ENCODE data around the gene EXOC4.

Gene EXOC4

GRCh38 chr7:133829336-133829897, 576.5 kb downstream of the EXOC4 start:
- H3K4me3 ChIP-seq (replicated peaks; ENCODE audit: low read depth, low read length): no peak overlapping the region
- TF ChIP-seq CTCF (IDR thresholded peaks at IDR 0.05; ENCODE audit: insufficient read depth, low read length, poor library complexity, severe bottlenecking): no peak
- no peaks in the 10 kb centered on the region for H3K27me3 ChIP-seq (replicated peaks; ENCODE audit: control insufficient read depth, insufficient read depth, low read length)
- no peak for DNase-seq (ENCODE audit: extremely low read depth, insufficient read length)
- no peaks in the 10 kb centered on the region for H3K36me3 ChIP-seq (ENCODE audit: control insufficient read depth, insufficient read depth, low read length)

DNA sequence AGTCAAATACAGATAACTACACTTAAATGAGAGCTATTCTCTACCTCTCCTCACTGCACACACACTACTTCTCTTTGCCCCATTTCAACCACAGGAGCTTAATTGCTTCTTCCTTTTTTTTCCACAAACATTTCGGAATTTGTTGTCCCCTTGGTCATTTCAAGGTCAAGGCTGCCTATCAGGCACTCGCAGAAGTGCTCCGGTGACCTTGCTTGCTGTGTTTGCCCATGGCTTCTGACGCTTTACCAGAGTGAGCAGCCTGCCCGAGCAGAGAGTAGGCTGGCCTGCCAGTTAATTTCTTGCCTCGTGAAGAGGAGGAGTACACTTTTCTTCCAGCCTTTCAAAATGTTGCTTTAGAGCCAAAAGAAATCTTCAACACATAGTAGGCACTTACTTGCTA, 577.2 kb downstream of the EXOC4 start:
- Histone ChIP-seq H3K36me3 (ENCODE audit: control insufficient read depth, insufficient read depth, low read length) (no peaks in the 10 kb centered on the region), H3K27me3 (replicated peaks; ENCODE audit: control insufficient read depth, insufficient read depth, low read length) (no peaks in the 10 kb centered on the region), H3K4me3 (replicated peaks; ENCODE audit: low read depth, low read length) (no peak overlapping the region)
- DNase-seq (ENCODE audit: extremely low read depth, insufficient read length): no peak
- no peak for TF ChIP-seq CTCF (IDR thresholded peaks at IDR 0.05; ENCODE audit: insufficient read depth, low read length, poor library complexity, severe bottlenecking)

GRCh38 chr7:133836666-133837065, 583.8 kb downstream of the EXOC4 start:
- H3K27me3 ChIP-seq (replicated peaks; ENCODE audit: control insufficient read depth, insufficient read depth, low read length): no peaks in the 10 kb centered on the region
- no peak for TF ChIP-seq CTCF (IDR thresholded peaks at IDR 0.05; ENCODE audit: insufficient read depth, low read length, poor library complexity, severe bottlenecking)

GRCh38 chr7:133837224-133837623, 584.3 kb downstream of the EXOC4 start:
- no peak for DNase-seq (ENCODE audit: extremely low read depth, insufficient read length)
- Histone ChIP-seq H3K4me3 (replicated peaks; ENCODE audit: low read depth, low read length) (no peak overlapping the region), H3K27me3 (replicated peaks; ENCODE audit: control insufficient read depth, insufficient read depth, low read length) (no peaks in the 10 kb centered on the region), H3K36me3 (ENCODE audit: control insufficient read depth, insufficient read depth, low read length) (no peaks in the 10 kb centered on the region)
- no peak for TF ChIP-seq CTCF (IDR thresholded peaks at IDR 0.05; ENCODE audit: insufficient read depth, low read length, poor library complexity, severe bottlenecking)

More at GRCh38 chr7:133836666-133837065, 583.8 kb downstream of the EXOC4 start:
- DNase-seq (ENCODE audit: extremely low read depth, insufficient read length): no peak
- Histone ChIP-seq H3K36me3 (ENCODE audit: control insufficient read depth, insufficient read depth, low read length) (no peaks in the 10 kb centered on the region), H3K4me3 (replicated peaks; ENCODE audit: low read depth, low read length) (no peak overlapping the region)

DNA sequence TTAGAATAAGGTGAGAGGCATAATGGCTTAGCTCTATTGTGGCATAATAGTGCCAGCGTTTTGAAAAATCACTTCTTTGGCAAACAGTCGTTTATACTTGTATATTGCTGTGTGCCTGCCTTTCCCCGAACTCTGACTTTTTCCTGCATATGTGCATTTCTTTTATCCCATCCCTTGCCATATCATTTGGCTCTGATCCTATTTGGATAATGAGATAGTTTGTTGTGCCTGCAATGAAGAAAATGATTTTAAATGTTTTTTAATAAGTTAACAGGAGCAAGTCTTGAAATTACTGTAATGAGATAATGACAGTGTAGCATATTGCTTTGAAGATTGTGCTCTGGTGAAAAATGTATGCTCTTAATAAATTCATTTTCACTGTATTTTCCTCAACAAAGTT, 586.2 kb downstream of the EXOC4 start:
- no peak for DNase-seq (ENCODE audit: extremely low read depth, insufficient read length)
- no peaks in the 10 kb centered on the region for H3K36me3 ChIP-seq (ENCODE audit: control insufficient read depth, insufficient read depth, low read length)
- no peaks in the 10 kb centered on the region for H3K27me3 ChIP-seq (replicated peaks; ENCODE audit: control insufficient read depth, insufficient read depth, low read length)
- H3K4me3 ChIP-seq (replicated peaks; ENCODE audit: low read depth, low read length): no peak overlapping the region
- no peak for TF ChIP-seq CTCF (IDR thresholded peaks at IDR 0.05; ENCODE audit: insufficient read depth, low read length, poor library complexity, severe bottlenecking)

GRCh38 chr7:133843341-133843740, 590.5 kb downstream of the EXOC4 start:
- Histone ChIP-seq H3K4me3 (replicated peaks; ENCODE audit: low read depth, low read length) (no peak overlapping the region), H3K36me3 (ENCODE audit: control insufficient read depth, insufficient read depth, low read length) (no peaks in the 10 kb centered on the region), H3K27me3 (replicated peaks; ENCODE audit: control insufficient read depth, insufficient read depth, low read length) (no peaks in the 10 kb centered on the region)
- DNase-seq (ENCODE audit: extremely low read depth, insufficient read length): no peak
- no peak for TF ChIP-seq CTCF (IDR thresholded peaks at IDR 0.05; ENCODE audit: insufficient read depth, low read length, poor library complexity, severe bottlenecking)

Data from GM06990 (cell line).